GM12874 (cell line): ENCODE data around the gene RTF2.

ENCODE experiments used
- TF ChIP-seq, protein P1 (sequence below): IDR thresholded peaks from 2 replicates; pipeline ENCODE4 v1.5.1; 2011; ENCODE audit warnings: low read depth, mild to moderate bottlenecking, control low read depth, low read length, moderate library complexity; ENCODE audit not compliant: insufficient read depth

Gene RTF2

DNA sequence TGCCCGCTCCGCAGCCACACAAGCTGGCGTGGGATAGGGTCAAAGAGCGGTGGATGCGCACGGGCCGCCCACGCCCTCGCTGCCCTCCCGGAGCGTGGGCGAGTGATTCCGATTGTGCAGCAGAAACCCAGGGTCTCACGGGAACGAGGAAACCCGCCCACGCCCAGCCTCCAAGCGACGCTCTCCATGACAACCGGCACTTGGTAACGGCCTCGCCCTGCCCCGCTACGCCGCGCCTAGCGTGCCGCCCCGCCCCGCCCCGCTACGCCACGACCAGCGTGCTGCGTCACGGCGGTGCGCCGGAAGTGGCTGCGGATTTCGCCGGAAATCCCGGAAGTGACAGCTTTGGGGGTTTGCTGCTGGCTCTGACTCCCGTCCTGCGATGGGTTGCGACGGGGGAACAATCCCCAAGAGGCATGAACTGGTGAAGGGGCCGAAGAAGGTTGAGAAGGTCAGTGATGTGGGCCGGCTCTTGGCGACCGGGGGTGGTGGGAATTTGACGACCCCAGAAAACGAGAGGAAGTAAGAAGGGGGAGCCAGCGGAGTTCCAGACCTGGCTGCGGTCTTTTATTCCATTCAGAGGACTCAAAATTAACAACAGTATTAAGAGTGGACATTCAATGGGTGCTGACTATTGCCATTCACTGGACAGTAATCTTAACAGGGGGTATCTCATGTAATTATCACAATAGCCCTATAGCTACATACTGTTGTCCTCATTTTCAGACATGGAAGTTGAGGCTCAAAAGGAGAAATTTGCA is at the start of gene RTF2:
RTF2 (plus strand) TSS at position 312 of the 761 bp plus-strand sequence; CDS start at position 383, 71 bp downstream.
- TF ChIP-seq, protein P1, sequence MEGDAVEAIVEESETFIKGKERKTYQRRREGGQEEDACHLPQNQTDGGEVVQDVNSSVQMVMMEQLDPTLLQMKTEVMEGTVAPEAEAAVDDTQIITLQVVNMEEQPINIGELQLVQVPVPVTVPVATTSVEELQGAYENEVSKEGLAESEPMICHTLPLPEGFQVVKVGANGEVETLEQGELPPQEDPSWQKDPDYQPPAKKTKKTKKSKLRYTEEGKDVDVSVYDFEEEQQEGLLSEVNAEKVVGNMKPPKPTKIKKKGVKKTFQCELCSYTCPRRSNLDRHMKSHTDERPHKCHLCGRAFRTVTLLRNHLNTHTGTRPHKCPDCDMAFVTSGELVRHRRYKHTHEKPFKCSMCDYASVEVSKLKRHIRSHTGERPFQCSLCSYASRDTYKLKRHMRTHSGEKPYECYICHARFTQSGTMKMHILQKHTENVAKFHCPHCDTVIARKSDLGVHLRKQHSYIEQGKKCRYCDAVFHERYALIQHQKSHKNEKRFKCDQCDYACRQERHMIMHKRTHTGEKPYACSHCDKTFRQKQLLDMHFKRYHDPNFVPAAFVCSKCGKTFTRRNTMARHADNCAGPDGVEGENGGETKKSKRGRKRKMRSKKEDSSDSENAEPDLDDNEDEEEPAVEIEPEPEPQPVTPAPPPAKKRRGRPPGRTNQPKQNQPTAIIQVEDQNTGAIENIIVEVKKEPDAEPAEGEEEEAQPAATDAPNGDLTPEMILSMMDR: no peak

GRCh38 chr20:56420028-56420427 is 48.4 kb upstream of the RTF2 start:
- TF ChIP-seq, protein P1: no peak

DNA sequence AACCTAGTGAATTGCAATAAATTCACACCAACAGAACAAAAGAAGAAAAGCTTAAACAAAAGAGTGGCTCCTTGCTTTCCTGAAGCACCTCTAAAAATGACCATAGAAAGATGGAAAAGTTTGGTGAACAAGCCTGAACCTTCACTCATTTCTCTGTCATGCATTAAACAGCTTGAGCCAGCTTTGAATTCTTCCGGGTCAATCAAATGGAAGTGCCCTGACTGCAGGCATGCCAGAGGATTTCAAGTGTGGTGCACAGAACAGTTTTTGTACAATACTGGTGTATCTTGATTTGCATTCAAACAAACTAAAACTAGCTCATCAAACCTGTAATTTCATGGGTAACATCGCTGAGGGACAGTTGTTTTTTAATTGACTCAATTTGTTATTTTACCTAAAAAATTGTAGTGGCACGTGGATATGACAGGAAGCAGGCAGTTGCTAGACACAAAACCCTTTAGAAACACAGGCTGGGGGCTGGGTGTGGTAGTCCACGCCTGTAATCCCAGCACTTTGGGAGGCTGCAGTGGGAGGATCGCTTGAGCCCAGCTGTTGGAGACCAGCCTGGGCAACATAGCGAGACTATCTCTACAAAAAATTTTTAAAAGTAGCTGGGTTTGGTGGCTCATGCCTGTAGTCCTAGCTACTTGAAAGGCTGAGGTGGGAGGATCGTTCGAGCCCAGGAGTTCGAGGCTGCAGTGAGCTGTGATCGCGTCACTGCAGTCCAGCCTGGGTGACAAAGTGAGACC is 47.3 kb upstream of the RTF2 start:
- TF ChIP-seq, protein P1: no peak

DNA sequence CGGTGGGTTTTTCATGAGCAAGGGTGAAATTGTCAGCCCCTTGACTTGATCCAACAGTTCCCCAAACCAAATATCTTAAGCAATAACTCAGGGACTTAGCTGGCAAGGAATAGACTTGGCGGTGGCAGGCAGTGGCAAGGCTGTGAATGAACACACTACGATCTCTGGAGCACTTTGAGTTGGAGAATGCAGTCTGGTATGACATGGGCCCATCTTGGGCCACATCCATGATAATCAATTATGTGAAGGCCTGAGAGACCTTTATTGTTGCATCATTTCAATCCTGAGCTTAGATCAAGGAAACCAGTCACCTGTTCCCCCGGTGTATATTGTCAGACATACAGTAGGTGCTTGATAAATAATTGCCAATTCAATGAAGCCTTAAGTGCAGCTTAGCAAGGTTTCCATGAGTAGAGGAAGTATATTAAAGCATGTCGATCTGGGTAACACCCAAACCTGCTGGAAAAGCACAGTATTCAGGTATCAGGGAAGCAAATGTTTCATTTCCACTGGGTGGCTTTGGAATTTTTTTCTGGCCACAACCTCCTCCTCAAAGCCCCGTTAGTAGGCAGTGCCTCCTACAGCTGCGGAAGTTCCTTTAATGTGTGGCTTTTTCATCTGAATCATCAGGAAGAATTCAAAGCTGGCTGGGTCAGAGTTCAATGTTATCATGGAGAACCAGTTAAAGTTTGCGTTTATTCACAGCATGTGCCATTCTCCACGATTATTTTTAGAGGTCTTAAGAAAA is 46.2 kb upstream of the RTF2 start:
- TF ChIP-seq, protein P1: no peak

DNA sequence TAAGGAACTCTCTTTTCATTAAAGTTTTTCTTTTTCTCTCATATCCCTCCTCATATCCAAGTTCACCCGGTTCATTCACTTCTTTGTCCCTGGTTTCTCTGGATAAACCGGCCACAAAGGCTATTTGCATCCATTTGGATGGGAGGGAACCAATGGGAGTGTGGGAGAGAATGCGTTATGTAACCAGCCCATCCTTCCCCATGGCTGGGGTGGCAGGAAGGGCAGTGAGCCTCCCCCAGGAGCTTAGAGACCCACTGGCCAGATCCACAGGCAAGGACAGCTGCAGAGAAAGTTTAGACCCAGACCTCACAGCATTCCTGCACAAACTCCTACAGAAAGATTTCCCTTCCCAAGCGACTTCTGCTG is 45.6 kb upstream of the RTF2 start:
- TF ChIP-seq, protein P1: no peak

DNA sequence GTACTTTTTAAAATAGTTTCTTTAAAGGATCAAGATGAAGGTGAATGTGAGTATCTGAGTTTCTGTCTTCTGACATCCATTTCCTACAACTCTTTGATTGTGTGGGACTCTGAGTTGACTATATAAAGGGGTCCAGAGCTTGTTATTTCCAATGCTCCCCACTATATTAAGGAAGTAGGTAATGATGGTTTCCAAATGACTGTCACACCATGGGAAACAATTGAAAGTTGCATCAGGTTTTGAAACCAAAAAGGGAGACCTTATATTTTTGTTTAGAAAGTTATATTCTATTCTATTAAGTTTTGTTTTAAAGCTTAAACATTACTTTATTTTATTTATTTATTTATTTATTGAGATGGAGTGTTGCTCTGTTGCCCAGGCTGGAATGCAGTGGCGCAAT is 45.2 kb upstream of the RTF2 start:
- TF ChIP-seq, protein P1: no peak

GRCh38 chr20:56423886-56424285 is 44.5 kb upstream of the RTF2 start:
- TF ChIP-seq, protein P1: no peak
